KOPT-K1 (cell line): ENCODE results near the gene SV2C.
"Not testable (repeated sequence)": the region's sequence is repeated elsewhere in the genome, so short reads cannot be mapped to it uniquely, and the experiment has no call there.

Experiments used
- H3K27ac ChIP-seq: fragments of 200-600 bp; sonication (generic); 2 replicates; pipeline ENCODE4 v1.5.1; 2016; ENCODE audit warnings: antibody characterized with exemption, mild to moderate bottlenecking, low read depth, low read length; ENCODE audit not compliant: poor library complexity, severe bottlenecking
- H3K36me3 ChIP-seq: fragments of 200-600 bp; sonication (generic); 2 replicates; pipeline ENCODE4 v1.5.1; 2017; ENCODE audit warnings: antibody characterized with exemption, mild to moderate bottlenecking, low read length, moderate library complexity; ENCODE audit not compliant: insufficient read depth
- H3K9me3 ChIP-seq: fragments of 200-600 bp; sonication (generic); 2 replicates; pipeline ENCODE4 v1.5.1; 2017; ENCODE audit warnings: antibody characterized with exemption, low read length, mild to moderate bottlenecking; ENCODE audit not compliant: insufficient read depth, poor library complexity, severe bottlenecking

SV2C gene

GRCh38 chr5:76224898-76225297, 141.7 kb downstream of the SV2C start:
- Histone ChIP-seq H3K36me3 (no peaks in the 10 kb centered on the region), H3K27ac (no peak overlapping the region), H3K9me3 (no peaks in the 10 kb centered on the region)

GRCh38 chr5:76225336-76225735, 142.2 kb downstream of the SV2C start:
- no peak overlapping the region for H3K27ac ChIP-seq
- no peaks in the 10 kb centered on the region for H3K36me3 ChIP-seq
- no peaks in the 10 kb centered on the region for H3K9me3 ChIP-seq

- Histone ChIP-seq H3K27ac (no peak overlapping the region), H3K9me3 (no peaks in the 10 kb centered on the region), H3K36me3 (no peaks in the 10 kb centered on the region)
Measured at GRCh38 chr5:76229900-76230299, 146.7 kb downstream of the SV2C start.

GRCh38 chr5:76230711-76231285, 147.6 kb downstream of the SV2C start:
- no peaks in the 10 kb centered on the region for H3K36me3 ChIP-seq
- no peak overlapping the region for H3K27ac ChIP-seq
- no peaks in the 10 kb centered on the region for H3K9me3 ChIP-seq

GRCh38 chr5:76234665-76235064, 151.5 kb downstream of the SV2C start:
- H3K9me3 ChIP-seq, result no peaks in the 10 kb centered on the region
- H3K27ac ChIP-seq, result no peak overlapping the region
- no peaks in the 10 kb centered on the region for H3K36me3 ChIP-seq

GRCh38 chr5:76236684-76237083, 153.5 kb downstream of the SV2C start:
- Histone ChIP-seq H3K36me3 (no peaks in the 10 kb centered on the region), H3K9me3 (no peaks in the 10 kb centered on the region)

GRCh38 chr5:76240336-76240735, 157.2 kb downstream of the SV2C start:
- Histone ChIP-seq H3K9me3 (no peaks in the 10 kb centered on the region), H3K36me3 (no peaks in the 10 kb centered on the region), H3K27ac (no peak overlapping the region)

More at GRCh38 chr5:76236684-76237083, 153.5 kb downstream of the SV2C start:
- H3K27ac ChIP-seq, result no peak overlapping the region

GRCh38 chr5:76242155-76242554, 159.0 kb downstream of the SV2C start:
- H3K27ac ChIP-seq, H3K9me3 ChIP-seq, H3K36me3 ChIP-seq: not testable (repeated sequence)

- Histone ChIP-seq H3K27ac (no peak overlapping the region), H3K9me3 (no peaks in the 10 kb centered on the region), H3K36me3 (no peaks in the 10 kb centered on the region)
Measured at GRCh38 chr5:76245590-76245989, 162.4 kb downstream of the SV2C start.

GRCh38 chr5:76249621-76250020, 166.4 kb downstream of the SV2C start:
- no peak overlapping the region for H3K27ac ChIP-seq
- H3K36me3 ChIP-seq, result no peaks in the 10 kb centered on the region
- H3K9me3 ChIP-seq, result no peaks in the 10 kb centered on the region

GRCh38 chr5:76250463-76250862, 167.3 kb downstream of the SV2C start:
- no peak overlapping the region for H3K27ac ChIP-seq
- H3K36me3 ChIP-seq, result no peaks in the 10 kb centered on the region
- no peaks in the 10 kb centered on the region for H3K9me3 ChIP-seq

- H3K36me3 ChIP-seq, result no peaks in the 10 kb centered on the region
- H3K9me3 ChIP-seq, result no peaks in the 10 kb centered on the region
- no peak overlapping the region for H3K27ac ChIP-seq
Measured at GRCh38 chr5:76251656-76252055, 168.5 kb downstream of the SV2C start.

GRCh38 chr5:76252437-76252836, 169.3 kb downstream of the SV2C start:
- no peak overlapping the region for H3K27ac ChIP-seq

GRCh38 chr5:76256116-76256889, 173.1 kb downstream of the SV2C start:
- H3K9me3 ChIP-seq, result no peaks in the 10 kb centered on the region
- no peak overlapping the region for H3K27ac ChIP-seq
- H3K36me3 ChIP-seq, result no peaks in the 10 kb centered on the region

More at GRCh38 chr5:76252437-76252836, 169.3 kb downstream of the SV2C start:
- H3K36me3 ChIP-seq, result no peaks in the 10 kb centered on the region
- H3K9me3 ChIP-seq, result no peaks in the 10 kb centered on the region

- Histone ChIP-seq H3K9me3 (no peaks in the 10 kb centered on the region), H3K27ac (no peak overlapping the region), H3K36me3 (no peaks in the 10 kb centered on the region)
Measured at GRCh38 chr5:76257225-76257833, 174.1 kb downstream of the SV2C start.
